HG02852 (cell line): ENCODE measurements around the gene ROS1.
A peak's percentile ranks its signal among the peaks of the same experiment; 100 is the strongest.
"Not testable (repeated sequence)": the region's sequence is repeated elsewhere in the genome, so short reads cannot be mapped to it uniquely, and the experiment has no call there.

Experiments
- ATAC-seq: cut with Tn5 transposase; IDR thresholded peaks from one replicate; pipeline ENCODE4 v1.9.1; 2021; ENCODE audit warnings: mild to moderate bottlenecking, moderate library complexity; ENCODE audit not compliant: unreplicated experiment

The ROS1 gene

DNA sequence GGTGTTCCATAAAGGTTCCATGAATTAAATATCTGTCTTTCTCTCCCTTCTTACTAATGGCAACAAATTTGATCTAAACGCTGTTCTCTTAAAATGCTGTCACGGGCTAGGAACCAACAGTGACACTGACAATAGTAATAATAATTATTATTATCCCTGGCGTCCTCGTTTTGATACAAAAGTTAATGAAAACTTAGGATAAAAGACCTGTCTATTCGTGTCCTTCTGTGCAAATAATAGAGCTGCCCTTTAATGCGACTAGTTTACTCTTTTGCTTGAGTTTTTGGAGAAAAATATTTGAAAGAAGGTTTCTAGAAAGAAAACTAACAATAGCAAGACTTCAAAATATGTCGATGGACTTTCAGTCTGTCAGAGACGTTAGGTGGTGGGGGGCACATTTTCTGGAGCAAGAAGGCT lies 156.1 kb downstream of the ROS1 start:
- ATAC-seq, result no peak

DNA sequence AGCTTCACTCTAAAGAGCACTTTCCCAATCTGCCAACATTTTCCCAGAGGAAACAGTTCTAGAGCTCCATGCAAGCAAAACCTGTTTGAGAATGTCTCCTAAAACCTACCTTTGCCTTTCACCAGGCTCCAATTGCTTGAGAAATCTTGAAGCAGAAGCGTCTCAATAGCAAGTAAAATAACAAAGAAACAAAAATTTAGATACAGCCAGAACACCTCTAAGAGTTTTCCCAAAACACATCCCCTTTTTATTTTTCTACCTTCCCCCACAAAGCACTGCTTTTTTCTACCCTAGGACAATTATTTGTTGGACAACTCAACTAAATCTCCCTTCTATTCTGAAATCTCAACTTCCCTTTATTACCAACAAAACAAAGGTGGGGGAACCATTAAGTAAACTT lies 156.8 kb downstream of the ROS1 start:
- ATAC-seq, result no peak

DNA sequence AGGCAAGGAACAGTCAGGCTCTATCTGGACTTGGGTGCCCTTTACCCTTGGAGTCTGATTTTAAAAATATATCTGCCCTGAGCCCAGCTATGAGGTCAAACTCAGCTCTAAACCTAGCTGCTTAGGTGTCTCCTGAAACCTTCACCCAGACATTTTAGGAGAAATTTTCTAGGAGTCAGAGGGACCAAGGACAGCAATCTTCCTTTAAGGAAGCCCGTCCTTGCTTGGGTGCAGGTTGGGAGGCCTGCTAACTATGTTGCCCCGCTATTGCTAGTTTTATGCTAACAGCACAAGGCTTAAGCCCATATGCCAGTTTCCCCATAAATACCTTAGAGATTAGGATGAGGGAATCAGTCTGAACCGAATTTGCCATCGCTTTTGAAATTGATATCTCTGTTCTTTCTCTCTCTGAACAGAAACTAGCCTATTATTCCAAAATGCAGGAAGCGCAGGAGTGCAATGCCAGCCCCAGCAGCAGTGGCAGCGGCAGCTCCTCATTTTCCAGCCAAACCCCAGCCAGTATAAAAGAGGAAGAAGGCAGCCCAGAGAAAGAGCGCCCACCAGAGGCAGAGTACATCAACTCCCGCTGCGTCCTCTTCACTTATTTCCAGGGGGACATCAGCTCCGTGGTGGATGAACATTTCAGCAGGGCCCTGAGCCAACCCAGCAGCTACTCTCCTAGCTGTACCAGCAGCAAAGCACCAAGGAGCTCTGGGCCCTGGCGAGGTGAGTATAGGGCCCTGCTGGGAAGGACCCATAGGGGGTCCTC lies 157.8 kb downstream of the ROS1 start:
- no peak for ATAC-seq

DNA sequence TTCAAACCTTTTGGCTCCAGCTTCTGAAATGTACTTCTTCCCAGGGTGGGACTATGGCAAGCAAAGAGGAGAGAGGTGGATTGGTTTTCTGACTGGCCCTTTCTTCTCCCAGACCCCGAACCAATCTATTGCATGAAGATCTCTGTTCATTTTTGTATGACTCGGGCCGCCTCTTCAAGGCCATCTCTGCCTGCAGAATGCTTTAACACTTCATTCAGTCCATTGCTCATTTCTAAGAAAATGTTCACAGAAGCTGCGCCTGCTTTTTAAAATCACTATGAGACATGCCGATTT lies 158.7 kb downstream of the ROS1 start:
- ATAC-seq, result no peak

DNA sequence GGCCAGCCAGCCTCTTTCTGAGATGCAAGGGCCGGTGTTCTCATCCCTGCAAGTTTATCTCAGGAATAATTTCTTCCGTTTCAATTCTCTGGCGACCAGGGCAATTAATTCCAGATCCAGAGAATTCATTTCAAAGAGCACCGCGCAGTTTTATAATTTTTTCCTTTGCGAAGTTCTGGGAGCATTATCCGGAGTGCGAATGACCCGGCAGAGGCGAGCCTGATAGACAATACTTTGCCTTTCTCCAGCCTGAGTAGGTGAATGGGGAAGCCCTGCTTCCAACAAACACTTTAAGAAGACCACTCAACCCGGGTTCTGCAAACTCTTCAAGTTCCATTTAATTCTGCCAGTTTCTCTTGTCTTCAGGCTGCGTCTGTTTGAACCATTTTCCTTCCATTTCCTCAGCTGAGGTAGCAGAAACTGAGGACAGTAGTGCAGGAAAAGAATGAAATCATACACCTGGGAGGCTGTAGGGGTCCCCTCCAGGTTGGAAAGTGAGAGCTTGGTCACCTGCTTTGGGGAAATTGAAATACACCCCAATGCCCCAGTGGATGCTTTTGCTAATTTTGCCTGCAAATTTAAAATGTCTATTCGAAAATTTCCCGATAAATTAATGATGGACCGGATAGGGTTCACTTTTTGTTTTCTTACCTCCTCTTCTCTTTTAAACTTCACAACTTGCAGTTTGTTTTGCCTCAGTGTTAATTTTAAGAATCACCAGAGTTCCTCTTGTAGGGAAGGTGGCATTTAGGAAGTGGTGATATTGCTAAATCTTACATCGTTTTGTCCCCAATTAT lies 159.3 kb downstream of the ROS1 start:
- no peak for ATAC-seq

DNA sequence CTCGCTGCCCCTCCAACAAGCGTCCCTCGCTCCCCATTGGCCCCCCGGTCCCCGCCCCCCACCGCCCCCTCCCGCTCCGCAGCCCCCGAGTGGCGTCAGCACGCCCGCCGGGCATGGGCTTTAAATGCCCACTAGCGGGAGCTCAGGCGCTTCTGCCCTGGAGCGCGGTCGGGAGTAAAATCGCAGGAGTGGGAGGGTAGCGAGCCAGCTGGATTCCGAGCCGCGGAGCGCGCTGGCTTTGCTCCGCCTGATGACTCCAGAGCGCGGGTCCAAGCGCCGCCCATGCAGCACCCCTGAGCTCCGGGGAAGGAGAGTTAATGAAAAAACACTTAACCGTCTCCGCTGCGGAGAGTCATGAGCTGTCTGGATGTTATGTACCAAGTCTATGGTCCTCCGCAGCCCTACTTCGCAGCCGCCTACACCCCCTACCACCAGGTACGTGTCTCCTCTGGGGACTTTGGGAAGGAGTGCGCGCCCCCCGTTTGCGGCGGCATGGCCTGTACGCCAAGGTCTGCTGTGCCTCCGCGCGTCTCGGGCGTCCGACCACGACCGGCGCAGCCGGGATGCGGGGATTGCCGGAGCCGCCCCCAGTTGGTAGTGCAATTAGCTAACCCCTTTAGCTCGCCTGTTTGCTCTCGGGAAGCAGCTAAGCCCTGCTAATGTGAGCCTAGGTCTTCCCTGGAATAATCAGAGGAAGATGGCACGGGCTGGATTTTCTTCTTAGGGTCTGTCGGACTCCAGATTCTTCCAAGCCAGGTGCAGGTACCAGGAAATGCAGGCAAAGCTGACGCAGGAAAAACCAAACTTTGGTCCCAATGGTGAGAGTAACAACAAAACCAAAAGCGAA lies 160.1 kb downstream of the ROS1 start, which contains the start of gene VGLL2:
VGLL2 (plus strand) TSS at position 149 of the 847 bp plus-strand sequence; CDS start at position 355, 206 bp downstream.
- ATAC-seq, result peak; percentile 19

DNA sequence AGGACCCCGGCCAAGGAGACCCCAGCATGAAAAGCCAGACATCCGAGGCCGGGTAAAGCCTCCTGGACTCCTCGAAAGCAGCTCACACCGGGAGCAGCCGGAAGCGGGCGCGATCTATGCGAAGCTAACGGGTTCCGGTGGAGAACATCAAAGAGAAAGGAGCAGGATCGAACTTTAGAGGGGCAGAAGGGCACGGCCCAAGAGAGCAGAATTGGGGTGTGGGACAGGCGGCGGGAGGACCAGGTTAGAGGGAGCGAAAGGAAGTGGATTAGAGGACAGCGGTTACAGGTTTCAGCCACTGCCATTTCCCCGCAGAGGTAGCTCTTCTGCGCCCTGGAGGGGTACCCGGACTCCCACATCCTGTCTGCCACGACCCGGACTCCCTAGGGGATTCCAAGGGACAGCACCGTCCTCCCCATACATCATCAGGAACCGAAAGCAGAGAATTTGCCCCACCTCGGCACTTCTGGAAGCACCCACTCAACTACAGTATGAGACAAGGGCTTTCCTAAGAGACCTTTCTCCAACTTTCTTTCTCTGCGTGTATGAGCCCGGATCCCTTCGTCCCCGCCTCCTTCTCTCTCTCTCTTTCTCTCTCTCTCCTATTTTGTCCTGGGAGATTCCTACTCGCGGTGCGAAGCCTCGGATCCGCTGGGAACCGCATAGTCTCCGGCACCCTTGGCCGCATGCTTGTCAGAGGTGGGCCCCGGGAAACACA lies 160.9 kb downstream of the ROS1 start:
- peak; percentile 64 for ATAC-seq

DNA sequence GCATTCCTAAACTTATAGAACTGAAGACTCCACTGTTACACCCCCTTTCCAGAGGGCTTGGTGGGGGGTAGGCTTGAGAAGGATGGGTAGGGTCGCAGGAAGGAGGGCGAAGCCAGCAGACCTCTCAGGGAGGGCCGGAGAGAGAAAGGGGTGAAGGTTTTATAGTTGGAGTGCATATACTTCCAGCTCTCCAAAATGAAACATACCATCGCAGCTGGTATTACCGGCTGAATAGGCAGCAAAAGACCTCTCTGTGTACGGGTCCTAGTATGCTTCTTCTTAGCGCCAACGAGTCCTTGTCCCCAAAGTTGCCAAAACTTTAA lies 161.4 kb downstream of the ROS1 start:
- ATAC-seq, result peak; percentile 6

DNA sequence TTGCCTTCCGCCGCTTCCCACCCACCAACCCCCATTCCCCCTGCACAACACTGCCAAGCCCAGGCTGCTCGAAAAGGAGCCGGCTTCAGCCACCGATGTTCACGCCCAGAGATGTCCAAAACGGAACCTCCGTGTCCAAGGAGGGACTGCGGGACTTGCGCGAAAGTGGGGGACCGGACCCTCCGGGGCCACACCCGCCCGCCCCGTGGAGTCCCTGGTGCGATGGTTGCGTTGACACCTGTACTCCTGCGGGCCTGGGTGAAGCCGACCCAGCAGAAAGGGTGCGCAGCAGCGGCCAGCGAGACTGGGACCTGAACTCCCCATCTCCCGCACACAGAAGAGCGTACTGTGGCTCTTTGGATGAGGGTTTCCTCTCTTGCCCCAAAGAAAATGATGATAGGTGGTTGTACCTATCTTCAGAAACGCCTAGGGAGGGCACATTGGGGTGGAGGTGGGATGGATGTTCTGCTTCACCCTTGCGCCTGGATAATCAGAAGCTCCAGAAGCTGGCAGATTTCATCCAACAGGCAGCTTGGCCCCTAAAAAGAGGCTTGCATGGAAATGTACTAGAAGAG lies 162.3 kb downstream of the ROS1 start:
- ATAC-seq, result no peak

DNA sequence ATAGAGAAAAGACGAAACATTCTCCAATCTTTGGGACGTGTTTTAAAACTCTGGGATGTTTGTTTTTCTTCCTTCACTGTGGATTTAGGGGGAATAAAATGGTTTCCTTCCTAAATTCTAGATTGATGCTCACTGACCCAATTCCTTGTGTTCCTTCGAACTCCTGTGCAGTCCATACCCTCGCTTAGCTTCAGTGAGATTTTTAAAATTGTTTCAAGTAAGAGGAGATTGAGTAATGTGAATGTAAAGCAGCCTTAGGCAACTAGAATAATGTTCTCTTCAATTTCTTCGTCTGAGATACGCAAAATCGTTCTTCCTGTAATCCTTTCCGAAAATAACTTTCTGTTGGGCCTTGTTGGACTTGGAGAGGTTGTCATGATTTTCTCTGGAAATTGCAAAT lies 162.9 kb downstream of the ROS1 start:
- no peak for ATAC-seq

DNA sequence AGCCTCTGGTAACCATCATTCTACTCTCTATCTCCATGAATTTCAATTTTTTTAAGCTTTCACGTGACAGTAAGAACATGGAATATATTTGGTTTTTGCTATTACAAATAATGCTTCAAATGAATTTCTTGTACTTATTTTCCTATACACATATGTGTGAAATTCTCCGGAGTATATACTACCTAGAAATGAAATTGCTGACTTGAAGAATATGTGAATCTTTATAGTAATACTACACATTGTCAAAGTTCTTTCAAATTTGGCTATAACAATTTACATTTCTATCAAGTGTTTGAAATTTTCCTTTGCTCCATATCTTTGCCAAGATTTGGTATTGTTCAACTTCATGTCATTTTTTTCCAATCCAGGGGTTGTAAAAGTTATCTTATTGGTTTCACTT lies 172.0 kb downstream of the ROS1 start:
- no peak for ATAC-seq

DNA sequence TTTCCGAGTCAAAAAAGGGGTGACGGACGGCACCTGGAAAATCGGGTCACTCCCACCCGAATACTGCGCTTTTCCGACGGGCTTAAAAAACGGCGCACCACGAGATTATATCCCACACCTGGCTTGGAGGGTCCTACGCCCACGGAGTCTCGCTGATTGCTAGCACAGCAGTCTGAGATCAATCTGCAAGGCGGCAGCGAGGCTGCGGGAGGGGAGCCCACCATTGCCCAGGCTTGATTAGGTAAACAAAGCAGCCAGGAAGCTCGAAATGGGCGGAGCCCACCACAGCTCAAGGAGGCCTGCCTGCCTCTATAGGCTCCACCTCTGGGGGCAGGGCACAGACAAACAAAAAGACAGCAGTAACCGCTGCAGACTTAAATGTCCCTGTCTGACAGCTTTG lies 180.8 kb downstream of the ROS1 start:
- not testable (repeated sequence) for ATAC-seq

DNA sequence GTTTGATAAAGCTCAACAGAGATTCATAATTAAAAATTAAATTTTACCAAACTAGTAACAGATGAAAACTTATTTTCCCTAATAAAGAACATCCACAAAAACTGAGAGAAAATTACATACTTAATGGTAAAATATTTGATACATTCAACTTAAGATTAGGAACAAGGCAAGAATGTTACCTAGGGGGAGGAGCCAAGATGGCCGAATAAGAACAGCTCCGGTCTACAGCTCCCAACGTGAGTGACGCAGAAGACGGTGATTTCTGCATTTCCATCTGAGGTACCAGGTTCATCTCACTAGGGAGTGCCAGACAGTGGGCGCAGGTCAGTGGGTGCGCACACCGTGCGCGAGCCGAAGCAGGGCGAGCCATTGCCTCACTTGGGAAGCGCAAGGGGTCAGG lies 181.2 kb downstream of the ROS1 start:
- ATAC-seq, result not testable (repeated sequence)
